Heart right ventricle (tissue), 16 donors: ENCODE results near the gene USP27X. TPM values are rescaled to one million over a fixed set of nuclear protein-coding genes. Genes with fewer than 3 reads are reported as not detected.

Experiments used
- ATAC-seq, 8 donors: fragments of 200-7000 bp; cut with Tn5 transposase; one replicate each; pipeline ENCODE4 v1.9.1; 2020; ENCODE audit warnings: mild to moderate bottlenecking in 8 of 8, moderate library complexity in 8 of 8, moderate number of reproducible peaks in 1 of 8
- DNase-seq, 2 donors: peaks; one replicate each; pipeline ENCODE4 v3.0.0-alpha.2; 2020
- H3K27ac ChIP-seq, 10 donors: fragments of 200-600 bp; sonication (generic) in 2 of 10; one replicate each; pipeline versions ENCODE4 v1.5.0 to v1.8.0; 2020 to 2022; ENCODE audit warnings: mild to moderate bottlenecking in 3 of 10
- H3K27me3 ChIP-seq, 7 donors: fragments of 200-600 bp; one replicate each; pipeline ENCODE4 v1.8.0; 2021 to 2022; ENCODE audit warnings: mild to moderate bottlenecking in 2 of 7
- H3K36me3 ChIP-seq, 9 donors: fragments of 200-600 bp; sonication (generic) in 1 of 9; one replicate each; pipeline versions ENCODE4 v1.5.0 to v1.8.0; 2020 to 2022; ENCODE audit warnings: mild to moderate bottlenecking in 2 of 9
- H3K4me1 ChIP-seq, 9 donors: fragments of 200-600 bp; sonication (generic) in 1 of 9; one replicate each; pipeline versions ENCODE4 v1.5.0 to v1.8.0; 2020 to 2022; ENCODE audit warnings: mild to moderate bottlenecking in 4 of 9
- H3K4me3 ChIP-seq, 10 donors: fragments of 200-600 bp; sonication (generic) in 2 of 10; one replicate each; pipeline versions ENCODE4 v1.5.0 to v1.8.0; 2020 to 2022; ENCODE audit warnings: mild to moderate bottlenecking in 7 of 10, moderate library complexity in 2 of 10
- H3K9me3 ChIP-seq, 11 donors: fragments of 200-600 bp in 10 of 11; sonication (generic) in 2 of 11; one replicate each; pipeline versions ENCODE4 v1.5.0 to v1.8.0; 2013 to 2022; ENCODE audit warnings: mild to moderate bottlenecking in 2 of 11, control low read depth in 1 of 11, moderate library complexity in 1 of 11
- CTCF ChIP-seq, 9 donors: fragments of 200-600 bp; sonication (generic) in 2 of 9; IDR thresholded peaks; one replicate each; pipeline versions ENCODE4 v1.5.0 to v1.8.0; 2021 to 2022; ENCODE audit warnings: antibody characterized with exemption in 9 of 9, mild to moderate bottlenecking in 5 of 9, moderate library complexity in 1 of 9
- WGBS, 2 donors: extraction: QIAGEN DNeasy Blood & Tissue Kit; methylation state at CpG; one replicate each; pipeline ENCODE4 v1.1.7; 2013; ENCODE audit warnings: inconsistent platforms in 1 of 2; 5-methylcytosine and 5-hydroxymethylcytosine counted together
- intact Hi-C, 10 donors: fragments of 100-400 bp; cut with DNase I; formaldehyde crosslinking; loops; one replicate each; pipeline versions ENCODE4 v1.11.1 to v1.14.2; 2022
- polyA plus RNA-seq, 2 donors: library from polyadenylated mRNA; stranded (reverse); fragments of 200-250 nt; gene quantifications; one replicate each; pipeline ENCODE4 v1.2.3, GENCODE V29; 2013
- total RNA-seq, 10 donors: library from RNA; stranded (reverse); fragmentation: NEBNext Ultra II Directional in 3 of 10; extraction: Animal tissue kit (Norgen Biotek cat#: 25700) in 3 of 10; gene quantifications; one replicate each; pipeline versions ENCODE4 v1.2.1 to v1.2.4, GENCODE V29; 2021 to 2023
- donor health status: Arrhythmogenic right ventricular cardiomyopathy.
- donor health status: ischemic (EF 13 %, LVEDD 7.1; RV severe dilation, severe dysfunction).
- donor health status: healthy with polysubstance abuse.
- donor health status: DM: no; HTN: yes; CAD: no.
- donor health status: DM: no; HTN: no; CAD: no.
- donor health status: ischemic (EF 25% LVEDD 6.9; RV normal size, moderate dysfunction).
- donor health status: ischemic (EF 25% LVEDD 5.7; RV mildly dilated, moderate dysfunction).
- donor health status: healthy.
- donor health status: DM: yes; HTN: yes; CAD: no.
- donor health status: Ischemic cardiomyopathy.
- donor health status: ischemic (EF 35%, LVEDD 5.7; RV mildly dilated, moderate dysfunction).
- donor health status: nonischemic (EF 11% LVEDD 7.7; RV severe dilation, severe dysfunction).
- donor health status: DM: yes; HTN: yes; CAD: no.
- donor health status: PGD.
- donor health status: ischemic (EF 29% LVEDD 5.4; RV normal size, mild dysfunction).
- donor health status: nonischemic (EF 23%, LVEDD 6.1; RV moderate dilation, normal function).

Gene USP27X
- total and polyA plus RNA-seq, 12 donors = 0.95 to 2.9 (median 1.9) TPM

GRCh38 chrX:49901048-49901447, 21.8 kb downstream of the USP27X start:
- Histone ChIP-seq H3K27me3 (peaks cover 0 to 58% (median 0%) of the 10 kb centered on the region in 7 donors), H3K4me3 (no peak overlapping the region), H3K27ac (no peak overlapping the region), H3K36me3 (no peaks in the 10 kb centered on the region), H3K4me1 (no peaks in the 10 kb centered on the region), H3K9me3 (peaks cover 0 to 21% (median 0%) of the 10 kb centered on the region in 11 donors)
- intact Hi-C loops = no loop called here
- TF ChIP-seq CTCF (IDR thresholded peaks at IDR 0.05) = no peak
- DNase-seq = no peak
- no peak for ATAC-seq

GRCh38 chrX:49910344-49910743, 31.1 kb downstream of the USP27X start:
- Histone ChIP-seq H3K36me3 (no peaks in the 10 kb centered on the region), H3K9me3 (peaks cover 0 to 3% (median 0%) of the 10 kb centered on the region in 11 donors), H3K27me3 (peaks cover 0 to 62% (median 0%) of the 10 kb centered on the region in 7 donors), H3K4me3 (no peak overlapping the region), H3K4me1 (no peaks in the 10 kb centered on the region), H3K27ac (no peak overlapping the region)
- 27 to 33% methylated on average over 3 of the region's 3 CpGs for WGBS, 2 donors
- no peak for TF ChIP-seq CTCF (IDR thresholded peaks at IDR 0.05)
- ATAC-seq = no peak
- intact Hi-C loops = loop anchor here in 7 of 10 donors (5.0 to 10.0 kb wide), 5 partner anchors 164 to 677 kb away; no protein-coding TSS in a partner anchor
- DNase-seq = no peak

- Histone ChIP-seq H3K4me3 (no peak overlapping the region), H3K9me3 (no peaks in the 10 kb centered on the region), H3K27me3 (peaks cover 0 to 50% (median 0%) of the 10 kb centered on the region in 7 donors), H3K36me3 (no peaks in the 10 kb centered on the region), H3K4me1 (no peaks in the 10 kb centered on the region), H3K27ac (no peak overlapping the region)
- DNase-seq (no peak), ATAC-seq (no peak)
- no peak for TF ChIP-seq CTCF (IDR thresholded peaks at IDR 0.05)
- intact Hi-C loops = loop anchor here in 7 of 10 donors (5.0 to 10.0 kb wide), 5 partner anchors 163 to 675 kb away; no protein-coding TSS in a partner anchor
- WGBS, 2 donors = 89 to 93% methylated on average over 3 of the region's 3 CpGs
These were observed 32.8 kb downstream of the USP27X start for GRCh38 chrX:49912086-49912485.

- H3K4me1 ChIP-seq = no peaks in the 10 kb centered on the region
- no peak for DNase-seq
- no peak overlapping the region for H3K4me3 ChIP-seq
- H3K27ac ChIP-seq = no peak overlapping the region
- 68 to 83% methylated on average over 3 of the region's 3 CpGs for whole genome bisulfite sequencing, 2 donors
- ATAC-seq = no peak
- TF ChIP-seq CTCF (IDR thresholded peaks at IDR 0.05) = no peak
- no peaks in the 10 kb centered on the region for H3K36me3 ChIP-seq
- H3K27me3 ChIP-seq = peaks cover 0 to 42% (median 0%) of the 10 kb centered on the region in 7 donors
- intact Hi-C loops = loop anchor here in 7 of 10 donors (5.0 to 10.0 kb wide), 5 partner anchors 162 to 674 kb away; no protein-coding TSS in a partner anchor
- no peaks in the 10 kb centered on the region for H3K9me3 ChIP-seq
These were observed 33.6 kb downstream of the USP27X start for GRCh38 chrX:49912861-49913260.
